ENCODE results near the gene PATJ.

DNA sequence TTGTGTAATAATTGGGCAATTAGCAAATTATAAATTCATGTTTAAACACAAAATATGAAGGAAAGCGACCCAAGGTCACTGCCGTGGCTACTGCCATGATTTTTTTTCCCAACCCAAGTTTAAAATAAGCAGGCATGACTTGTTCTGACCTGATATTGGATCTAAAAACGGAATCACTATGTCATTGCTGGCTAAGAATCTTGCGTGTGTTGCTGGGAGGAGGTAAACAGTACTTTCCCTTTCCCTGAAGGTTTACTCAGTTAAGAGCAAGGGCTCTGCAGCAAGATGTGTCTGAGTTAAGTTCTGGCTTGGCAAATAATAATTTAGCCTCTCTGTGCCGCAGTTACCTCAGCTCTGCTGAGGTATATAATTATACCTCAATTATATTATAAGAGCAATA lies 326.7 kb downstream of the PATJ start:
- TF ChIP-seq, protein P1, sequence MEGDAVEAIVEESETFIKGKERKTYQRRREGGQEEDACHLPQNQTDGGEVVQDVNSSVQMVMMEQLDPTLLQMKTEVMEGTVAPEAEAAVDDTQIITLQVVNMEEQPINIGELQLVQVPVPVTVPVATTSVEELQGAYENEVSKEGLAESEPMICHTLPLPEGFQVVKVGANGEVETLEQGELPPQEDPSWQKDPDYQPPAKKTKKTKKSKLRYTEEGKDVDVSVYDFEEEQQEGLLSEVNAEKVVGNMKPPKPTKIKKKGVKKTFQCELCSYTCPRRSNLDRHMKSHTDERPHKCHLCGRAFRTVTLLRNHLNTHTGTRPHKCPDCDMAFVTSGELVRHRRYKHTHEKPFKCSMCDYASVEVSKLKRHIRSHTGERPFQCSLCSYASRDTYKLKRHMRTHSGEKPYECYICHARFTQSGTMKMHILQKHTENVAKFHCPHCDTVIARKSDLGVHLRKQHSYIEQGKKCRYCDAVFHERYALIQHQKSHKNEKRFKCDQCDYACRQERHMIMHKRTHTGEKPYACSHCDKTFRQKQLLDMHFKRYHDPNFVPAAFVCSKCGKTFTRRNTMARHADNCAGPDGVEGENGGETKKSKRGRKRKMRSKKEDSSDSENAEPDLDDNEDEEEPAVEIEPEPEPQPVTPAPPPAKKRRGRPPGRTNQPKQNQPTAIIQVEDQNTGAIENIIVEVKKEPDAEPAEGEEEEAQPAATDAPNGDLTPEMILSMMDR (IDR thresholded peaks at IDR 0.05; ENCODE audit: insufficient read depth, low read length, poor library complexity, severe bottlenecking), result no peak
- TF ChIP-seq EZH2phosphoT487 (conservative IDR thresholded peaks at IDR 0.05; ENCODE audit: low read length), result no peak

All from SU-DHL-6 (cell line).